Measurements from ENCODE around the gene PRM2.
A peak's percentile ranks its signal among the peaks of the same experiment; 100 is the strongest.
"Not testable (repeated sequence)": the region's sequence is repeated elsewhere in the genome, so short reads cannot be mapped to it uniquely, and the experiment has no call there.

PRM2 gene

GRCh38 chr16:11307639-11308492 is 31.6 kb upstream of the PRM2 start:
- DNase-seq (ENCODE audit: low spot score): no peak

- no peak for DNase-seq (ENCODE audit: low spot score)
Observed at GRCh38 chr16:11306997-11307638, 30.8 kb upstream of the PRM2 start.

GRCh38 chr16:11306381-11306780 is 30.1 kb upstream of the PRM2 start:
- DNase-seq (ENCODE audit: low spot score): no peak

- DNase-seq (ENCODE audit: low spot score): no peak
Observed at GRCh38 chr16:11303405-11304138, 27.3 kb upstream of the PRM2 start.

GRCh38 chr16:11302977-11303376 is 26.7 kb upstream of the PRM2 start:
- DNase-seq (ENCODE audit: low spot score): no peak

- DNase-seq (ENCODE audit: low spot score): no peak
Observed at GRCh38 chr16:11301645-11302501, 25.6 kb upstream of the PRM2 start.

GRCh38 chr16:11300560-11300892 is 24.2 kb upstream of the PRM2 start:
- no peak for DNase-seq (ENCODE audit: low spot score)

- DNase-seq (ENCODE audit: low spot score): no peak
Observed at GRCh38 chr16:11299865-11300559, 23.7 kb upstream of the PRM2 start.

- DNase-seq (ENCODE audit: low spot score): not testable (repeated sequence)
Observed at GRCh38 chr16:11298950-11299547, 22.8 kb upstream of the PRM2 start.

GRCh38 chr16:11298143-11298900 is 22.0 kb upstream of the PRM2 start:
- no peak for DNase-seq (ENCODE audit: low spot score)

- DNase-seq (ENCODE audit: low spot score): peak; percentile 53
Observed at GRCh38 chr16:11297492-11298142, 21.3 kb upstream of the PRM2 start.

GRCh38 chr16:11296706-11297491 is 20.6 kb upstream of the PRM2 start:
- no peak for DNase-seq (ENCODE audit: low spot score)

- no peak for DNase-seq (ENCODE audit: low spot score)
Observed at GRCh38 chr16:11296351-11296705, 20.0 kb upstream of the PRM2 start.

- no peak for DNase-seq (ENCODE audit: low spot score)
Observed at GRCh38 chr16:11295672-11296071, 19.4 kb upstream of the PRM2 start.

- no peak for DNase-seq (ENCODE audit: low spot score)
Observed at GRCh38 chr16:11292076-11292748, 15.9 kb upstream of the PRM2 start.

- no peak for DNase-seq (ENCODE audit: low spot score)
Observed at GRCh38 chr16:11291091-11291703, 14.9 kb upstream of the PRM2 start.

- DNase-seq (ENCODE audit: low spot score): no peak
Observed at GRCh38 chr16:11290102-11290893, 14.0 kb upstream of the PRM2 start.
